Measurements from ENCODE around the gene TLK2.

- TF ChIP-seq CTCF (IDR thresholded peaks at IDR 0.05; ENCODE audit: borderline replicate concordance, extremely low read depth, low read length, poor library complexity, severe bottlenecking) (no peak), EZH2 (IDR thresholded peaks at IDR 0.05; ENCODE audit: borderline replicate concordance, low read depth, low read length, severe bottlenecking) (no peak)
These were observed 173.8 kb downstream of the TLK2 start for GRCh38 chr17:62652251-62653001.
